ENCODE data around the gene ERN1.
"Not testable (repeated sequence)": the region's sequence is repeated elsewhere in the genome, so short reads cannot be mapped to it uniquely, and the experiment has no call there.

The ERN1 gene

GRCh38 chr17:64007089-64007837 is 122.7 kb downstream of the ERN1 start:
- DNase-seq (ENCODE audit: extremely low read depth in 1 of 2, low read depth in 1 of 2) = not testable (repeated sequence)

GRCh38 chr17:64006361-64007088 is 123.4 kb downstream of the ERN1 start:
- DNase-seq (ENCODE audit: extremely low read depth in 1 of 2, low read depth in 1 of 2) = no peak

- no peak for DNase-seq (ENCODE audit: extremely low read depth in 1 of 2, low read depth in 1 of 2)
Measured at GRCh38 chr17:64005734-64006167, 124.2 kb downstream of the ERN1 start.

GRCh38 chr17:64004903-64005733 is 124.8 kb downstream of the ERN1 start:
- no peak for DNase-seq (ENCODE audit: extremely low read depth in 1 of 2, low read depth in 1 of 2)

GRCh38 chr17:64004218-64004770 is 125.7 kb downstream of the ERN1 start:
- DNase-seq (ENCODE audit: extremely low read depth in 1 of 2, low read depth in 1 of 2) = no peak

GRCh38 chr17:64003526-64004121 is 126.3 kb downstream of the ERN1 start:
- no peak for DNase-seq (ENCODE audit: extremely low read depth in 1 of 2, low read depth in 1 of 2)

DNA sequence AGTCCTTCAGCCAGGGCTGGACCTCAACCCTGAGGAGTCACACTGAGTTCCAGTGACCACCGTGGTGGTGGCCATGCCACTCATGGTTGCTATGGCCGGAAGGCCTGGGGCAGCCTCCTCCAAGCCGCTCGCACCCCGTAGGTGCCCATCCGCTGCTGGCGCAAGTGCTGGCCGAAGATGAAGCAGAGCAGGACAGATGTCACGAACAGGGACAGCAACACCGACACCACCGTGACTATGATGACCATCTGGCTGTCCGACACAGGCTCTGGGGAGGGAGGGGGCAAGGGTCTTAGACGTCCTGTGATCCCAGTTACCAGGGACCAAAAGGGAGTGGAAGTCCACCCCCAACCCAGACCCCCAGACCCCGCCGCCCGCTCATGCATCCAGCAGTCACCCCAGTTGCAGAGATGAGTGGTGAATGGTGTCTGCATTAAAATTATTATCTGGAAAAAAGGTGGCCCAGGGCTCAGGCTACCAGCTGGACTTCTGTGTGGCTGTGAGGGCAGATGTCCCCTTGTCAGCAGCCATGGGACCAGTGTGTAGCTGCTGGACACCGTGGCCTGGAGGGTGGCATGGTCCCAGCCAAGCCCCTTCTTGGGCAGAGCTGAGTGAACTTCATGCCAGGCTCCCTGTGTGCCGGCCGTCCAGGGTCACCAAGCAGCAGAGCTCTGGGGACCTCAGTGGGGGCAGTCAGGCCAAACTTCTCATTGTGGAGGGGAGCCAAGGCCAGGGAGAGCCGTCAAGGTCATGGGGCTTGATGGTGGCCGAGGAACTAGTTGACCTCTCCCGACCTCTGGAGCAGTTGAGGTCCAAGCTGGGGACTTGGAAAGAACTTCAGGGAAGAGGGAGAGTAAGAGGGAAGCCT is 127.1 kb downstream of the ERN1 start:
- no peak for DNase-seq (ENCODE audit: extremely low read depth in 1 of 2, low read depth in 1 of 2)

GRCh38 chr17:64001763-64002529 is 128.0 kb downstream of the ERN1 start:
- no peak for DNase-seq (ENCODE audit: extremely low read depth in 1 of 2, low read depth in 1 of 2)

DNA sequence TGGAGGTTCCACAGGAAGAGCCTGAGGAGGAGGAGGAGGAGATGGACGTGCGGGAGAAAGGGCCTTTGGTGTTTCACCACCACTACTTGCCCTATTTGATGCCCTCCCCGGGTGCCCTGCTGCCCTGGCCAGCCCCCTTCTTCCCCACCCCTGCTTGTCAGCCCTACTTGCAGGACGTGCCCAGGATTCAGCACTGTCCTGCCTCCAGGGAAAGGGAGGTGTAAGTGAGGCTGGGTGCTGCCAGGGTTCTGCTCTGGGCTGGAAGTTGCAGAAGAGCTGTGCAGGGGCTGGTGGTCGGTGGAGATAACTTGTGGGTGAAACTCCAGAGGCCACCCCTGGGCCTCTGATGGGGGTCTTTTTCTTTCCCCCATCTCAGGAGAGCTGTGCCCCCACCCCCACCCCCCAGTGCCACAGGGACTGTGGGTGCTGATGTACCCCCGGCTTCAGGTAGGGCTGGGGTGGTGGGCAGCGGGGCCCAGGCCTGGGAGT is 128.8 kb downstream of the ERN1 start:
- no peak for DNase-seq (ENCODE audit: extremely low read depth in 1 of 2, low read depth in 1 of 2)

- no peak for DNase-seq (ENCODE audit: extremely low read depth in 1 of 2, low read depth in 1 of 2)
Measured at GRCh38 chr17:63999680-64000531, 130.0 kb downstream of the ERN1 start.

DNA sequence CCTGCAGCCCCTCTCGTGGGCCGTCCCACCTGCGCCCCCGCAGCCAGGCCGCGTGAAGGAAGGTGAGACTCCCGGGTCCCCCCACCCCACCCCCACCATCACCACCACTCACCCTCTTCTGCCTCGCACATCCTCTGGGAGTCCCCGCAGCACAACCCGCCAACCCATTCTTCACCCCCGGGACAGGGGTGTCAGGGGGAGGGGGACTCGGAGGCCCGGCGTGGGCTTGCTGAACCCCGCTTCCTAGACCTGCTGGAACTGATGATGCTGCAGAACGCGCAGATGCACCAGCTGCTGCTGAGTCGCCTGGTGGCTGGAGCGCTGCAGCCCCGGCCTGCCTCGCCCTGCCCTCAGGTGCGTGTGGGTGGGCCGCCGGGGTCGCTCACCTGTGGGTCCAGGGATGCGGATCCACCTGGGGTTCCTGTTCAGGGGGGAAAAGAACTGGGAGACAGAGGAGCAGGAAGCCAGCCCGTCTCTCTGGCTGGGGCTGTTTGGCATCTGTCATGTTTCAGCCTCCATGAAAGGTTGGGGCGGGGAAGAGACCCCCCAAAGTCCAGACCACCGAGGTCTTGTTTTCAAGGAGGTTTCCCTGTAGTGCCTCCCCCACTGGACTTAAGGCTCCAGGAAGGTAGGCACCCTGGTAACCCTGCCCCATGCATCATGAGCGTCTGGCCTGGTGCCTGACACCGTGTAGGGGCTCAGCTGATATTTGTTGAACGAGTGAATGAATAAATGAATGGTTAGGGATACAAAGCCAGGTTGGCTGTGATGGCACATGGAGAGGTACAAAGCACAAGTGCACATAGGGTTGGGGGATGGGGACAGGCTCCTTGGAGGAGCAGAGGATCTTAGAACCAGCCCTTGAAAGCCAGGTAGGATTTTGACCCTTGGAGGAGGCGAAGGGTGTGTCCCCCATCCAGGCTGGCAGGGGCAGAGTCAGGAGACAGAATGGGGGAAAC is 130.9 kb downstream of the ERN1 start:
- no peak for DNase-seq (ENCODE audit: extremely low read depth in 1 of 2, low read depth in 1 of 2)

DNA sequence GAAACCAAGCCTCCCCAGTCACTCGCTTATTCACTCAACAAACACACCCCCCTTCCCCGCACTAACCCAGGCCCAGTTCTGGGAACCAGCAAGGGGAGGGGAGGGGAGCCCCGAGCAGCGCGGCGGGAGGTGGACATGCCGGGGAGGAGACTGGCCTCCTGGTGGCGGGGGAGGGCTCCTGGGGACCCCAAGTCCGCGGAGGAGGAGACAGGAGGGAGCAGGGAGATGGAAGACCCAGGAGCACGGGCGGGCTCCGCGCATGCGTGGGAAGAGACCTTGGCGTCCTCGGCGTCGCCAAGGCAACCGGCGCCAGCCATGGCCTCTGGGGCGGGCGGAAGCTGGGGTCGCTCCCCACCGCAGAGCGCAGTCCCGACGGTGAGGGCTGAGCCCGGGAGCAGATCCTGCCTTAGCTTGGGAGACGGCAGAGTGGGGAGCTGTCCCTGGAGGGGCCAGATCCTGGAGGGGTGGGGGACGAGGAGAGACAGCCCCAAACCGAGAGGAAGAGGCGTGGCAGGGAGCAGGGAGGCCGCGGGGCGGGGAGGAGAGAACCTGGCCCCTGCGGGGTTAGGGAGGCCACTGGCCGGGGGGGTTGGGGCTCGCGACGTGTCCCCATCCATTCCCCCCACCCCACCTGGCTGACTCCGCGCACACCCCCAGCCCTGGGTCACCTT is 131.8 kb downstream of the ERN1 start, which contains the start of gene PRR29:
Gene PRR29 (plus strand): TSS at position 302 of the 671 bp plus-strand sequence. CDS start 14 bp downstream, at position 316.
- peak; percentile 33 to 58 for DNase-seq (ENCODE audit: extremely low read depth in 1 of 2, low read depth in 1 of 2)

GRCh38 chr17:63997341-63998048 is 132.4 kb downstream of the ERN1 start:
- no peak for DNase-seq (ENCODE audit: extremely low read depth in 1 of 2, low read depth in 1 of 2)

DNA sequence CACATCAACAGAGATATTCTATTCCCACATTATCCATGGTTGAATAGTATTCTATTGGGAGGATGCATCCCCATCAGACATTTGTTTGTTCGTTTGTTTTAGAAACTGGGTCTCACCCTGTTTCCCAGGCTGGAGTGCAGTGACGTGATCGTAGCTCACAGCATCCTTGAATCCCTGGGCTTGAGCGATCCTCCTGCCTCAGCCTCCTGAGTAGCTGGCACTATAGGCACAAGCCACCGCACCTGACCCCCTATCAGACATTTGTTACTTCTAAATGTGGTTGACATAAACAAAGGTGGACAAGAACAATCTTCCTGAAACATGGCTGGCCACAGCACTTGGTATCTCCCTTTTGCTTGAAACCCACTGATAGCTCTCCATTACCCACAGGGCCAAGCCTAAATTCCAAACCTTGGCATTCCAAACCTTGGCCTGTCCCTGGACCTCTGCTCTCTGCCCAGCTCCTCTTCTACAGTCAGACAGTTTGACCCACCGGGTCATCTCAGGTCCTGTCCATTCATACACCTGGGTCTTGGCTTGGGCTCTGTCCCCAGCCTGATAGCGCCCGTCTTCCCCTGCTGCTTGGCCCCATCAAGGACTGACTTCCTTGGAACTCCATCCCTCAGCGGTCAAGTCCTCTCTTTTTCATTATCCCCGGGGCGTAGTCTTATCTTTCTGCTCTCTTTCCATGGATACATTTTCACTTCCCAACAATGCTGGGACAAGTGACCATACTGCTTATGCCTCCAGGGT is 133.3 kb downstream of the ERN1 start:
- no peak for DNase-seq (ENCODE audit: extremely low read depth in 1 of 2, low read depth in 1 of 2)

DNA sequence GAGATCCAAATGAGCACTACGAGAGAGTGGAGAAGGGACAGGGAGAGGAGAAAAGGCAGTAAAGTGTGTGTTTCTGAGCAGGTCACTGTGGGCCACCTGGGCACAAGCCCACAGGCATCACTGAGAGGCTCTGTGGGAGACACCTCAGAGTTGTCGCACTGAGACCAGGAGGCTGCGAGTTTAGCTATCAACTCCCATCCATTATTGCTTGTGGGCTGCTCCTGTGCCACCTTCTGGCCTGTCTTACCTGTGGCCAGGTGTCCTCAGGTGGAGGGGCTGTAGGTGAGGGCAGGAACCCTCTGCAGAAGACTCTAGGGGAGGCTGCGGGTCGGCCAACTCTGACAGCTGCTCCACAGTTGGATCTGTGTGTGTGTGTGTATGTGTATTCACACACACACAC is 134.3 kb downstream of the ERN1 start:
- DNase-seq (ENCODE audit: extremely low read depth in 1 of 2, low read depth in 1 of 2) = no peak

Measured in activated CD8-positive, alpha-beta memory T cell treated with anti-CD3 and anti-CD28 coated beads for 1 hour (primary cell).